ENCODE results near the gene ANOS1.
"Not testable (repeated sequence)": the region's sequence is repeated elsewhere in the genome, so short reads cannot be mapped to it uniquely, and the experiment has no call there.

DNA sequence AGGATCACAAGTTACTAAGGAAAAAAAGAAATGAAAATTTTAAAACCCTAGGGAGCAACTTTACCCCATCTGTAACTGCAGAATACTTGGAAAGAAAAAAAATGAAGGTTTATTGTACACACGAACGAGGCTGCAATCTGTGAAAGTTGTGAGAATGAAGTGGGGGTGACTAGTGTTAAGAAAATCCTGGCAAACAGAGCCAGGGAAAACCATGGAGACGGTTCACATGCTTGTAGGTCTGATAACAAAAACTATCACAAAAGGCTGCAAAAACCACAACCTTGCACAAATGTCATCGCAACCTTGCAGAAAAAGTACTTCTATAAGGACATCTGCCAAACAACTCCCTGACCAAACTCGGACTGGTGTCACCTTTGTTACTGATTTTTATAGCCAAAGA is 26.8 kb upstream of the ANOS1 start:
- not testable (repeated sequence) for TF ChIP-seq POLR2AphosphoS5 (IDR thresholded peaks at IDR 0.05); SMC3 (conservative IDR thresholded peaks at IDR 0.05; ENCODE audit: poor library complexity); TAF1 (IDR thresholded peaks at IDR 0.05; ENCODE audit: low read depth); EZH2 (IDR thresholded peaks at IDR 0.05; ENCODE audit: borderline replicate concordance, insufficient read depth, low read length, poor library complexity, severe bottlenecking)
- TF ChIP-seq, protein P1, sequence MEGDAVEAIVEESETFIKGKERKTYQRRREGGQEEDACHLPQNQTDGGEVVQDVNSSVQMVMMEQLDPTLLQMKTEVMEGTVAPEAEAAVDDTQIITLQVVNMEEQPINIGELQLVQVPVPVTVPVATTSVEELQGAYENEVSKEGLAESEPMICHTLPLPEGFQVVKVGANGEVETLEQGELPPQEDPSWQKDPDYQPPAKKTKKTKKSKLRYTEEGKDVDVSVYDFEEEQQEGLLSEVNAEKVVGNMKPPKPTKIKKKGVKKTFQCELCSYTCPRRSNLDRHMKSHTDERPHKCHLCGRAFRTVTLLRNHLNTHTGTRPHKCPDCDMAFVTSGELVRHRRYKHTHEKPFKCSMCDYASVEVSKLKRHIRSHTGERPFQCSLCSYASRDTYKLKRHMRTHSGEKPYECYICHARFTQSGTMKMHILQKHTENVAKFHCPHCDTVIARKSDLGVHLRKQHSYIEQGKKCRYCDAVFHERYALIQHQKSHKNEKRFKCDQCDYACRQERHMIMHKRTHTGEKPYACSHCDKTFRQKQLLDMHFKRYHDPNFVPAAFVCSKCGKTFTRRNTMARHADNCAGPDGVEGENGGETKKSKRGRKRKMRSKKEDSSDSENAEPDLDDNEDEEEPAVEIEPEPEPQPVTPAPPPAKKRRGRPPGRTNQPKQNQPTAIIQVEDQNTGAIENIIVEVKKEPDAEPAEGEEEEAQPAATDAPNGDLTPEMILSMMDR (IDR thresholded peaks at IDR 0.05; ENCODE audit: poor library complexity, severe bottlenecking) = not testable (repeated sequence)
